ENCODE data around the gene L1CAM.

Gene L1CAM

DNA sequence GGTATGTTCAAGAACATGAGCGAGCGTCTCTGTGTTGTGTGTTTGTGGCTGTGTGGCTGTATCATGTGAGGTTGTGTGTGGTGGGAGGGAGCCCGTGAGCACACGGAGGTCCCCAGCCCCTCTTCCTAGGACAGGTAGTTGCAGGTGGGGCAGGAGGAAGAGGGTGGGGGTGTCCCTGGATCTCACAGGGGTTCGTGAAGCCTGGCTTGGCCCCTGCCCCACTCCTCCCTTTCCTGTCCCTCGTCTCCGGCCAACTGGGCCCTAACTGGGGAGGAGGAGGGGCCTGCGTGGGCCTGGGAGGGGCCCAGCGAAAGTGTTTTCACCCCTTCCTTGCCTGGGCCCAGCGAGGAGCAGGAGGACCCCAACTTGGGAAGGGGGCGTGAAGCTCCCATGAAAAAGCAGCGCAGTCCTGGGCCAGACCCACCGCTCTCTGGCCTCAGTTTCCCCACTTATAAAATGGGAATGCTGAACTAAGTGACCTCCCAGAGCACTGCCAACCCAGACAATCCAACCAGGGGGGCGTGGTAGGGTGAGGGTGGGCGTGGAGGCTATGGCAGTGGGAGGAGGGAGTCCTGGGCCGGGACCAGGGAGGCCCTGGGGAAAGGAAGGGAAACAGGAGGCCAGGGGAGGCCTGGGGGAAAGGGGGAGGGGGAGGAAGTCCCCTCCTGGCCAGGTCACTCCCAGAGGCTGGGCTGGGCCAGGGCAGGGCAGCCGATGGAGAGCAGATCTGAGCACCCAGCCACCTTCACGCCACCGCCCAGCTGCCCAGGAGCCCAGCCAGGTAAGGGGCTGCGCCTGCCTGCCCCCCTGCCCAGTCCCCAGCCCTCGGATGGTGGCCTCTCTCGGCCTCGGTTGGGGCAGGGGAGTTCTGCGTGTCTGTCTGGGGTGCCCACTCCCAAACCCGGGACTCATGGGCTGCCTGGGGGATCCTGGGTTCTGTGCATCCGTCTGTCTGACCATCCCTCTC, 18.3 kb upstream of the L1CAM start, which contains the start of gene AVPR2:
AVPR2 (plus strand) TSS at position 683 of the 967 bp plus-strand sequence. CDS start 473 bp downstream, outside the sequence.
- no peak for DNase-seq (ENCODE audit: low spot score)

GRCh38 chrX:153903238-153903980, 17.4 kb upstream of the L1CAM start:
- DNase-seq (ENCODE audit: low spot score) = no peak

DNA sequence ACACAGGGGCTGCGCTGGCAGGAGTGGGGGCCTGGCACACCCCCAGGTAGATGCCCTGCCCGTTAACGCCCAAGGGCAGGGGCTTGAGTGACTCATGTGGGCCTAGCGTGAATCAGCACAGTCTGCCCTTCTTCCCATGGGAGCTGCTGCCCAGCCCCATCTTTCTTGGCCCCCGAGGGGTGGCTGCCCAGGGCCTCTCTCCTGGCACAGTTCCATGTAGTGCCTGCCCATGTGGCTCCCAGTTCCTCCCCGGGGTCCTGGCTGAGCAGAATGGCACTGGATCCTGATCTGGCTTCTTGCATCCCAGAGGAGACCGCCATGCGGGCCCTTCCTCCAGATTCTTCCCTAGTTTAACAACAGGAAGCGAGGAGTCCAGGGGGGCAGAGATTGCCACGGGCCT, 16.4 kb upstream of the L1CAM start:
- no peak for DNase-seq (ENCODE audit: low spot score)

DNA sequence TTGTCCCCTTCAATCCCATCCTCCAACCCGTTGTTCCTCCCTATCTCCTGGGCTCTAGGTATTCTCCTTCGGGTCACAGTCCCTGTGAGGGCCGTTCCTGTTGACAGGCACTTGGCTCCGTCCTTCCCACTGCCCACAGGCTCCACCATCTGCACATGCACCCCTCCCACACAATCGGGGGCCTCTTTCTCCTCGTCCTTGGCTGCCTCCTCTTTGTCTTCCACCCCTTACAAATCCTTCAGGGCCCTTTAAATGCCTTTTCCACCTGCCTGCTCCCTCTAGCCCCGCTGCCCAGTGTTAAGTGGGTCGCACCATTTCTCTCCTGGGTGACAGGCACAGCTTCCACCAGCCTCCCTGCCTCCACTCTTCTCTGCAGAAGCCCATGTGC, 15.8 kb upstream of the L1CAM start:
- no peak for DNase-seq (ENCODE audit: low spot score)

DNA sequence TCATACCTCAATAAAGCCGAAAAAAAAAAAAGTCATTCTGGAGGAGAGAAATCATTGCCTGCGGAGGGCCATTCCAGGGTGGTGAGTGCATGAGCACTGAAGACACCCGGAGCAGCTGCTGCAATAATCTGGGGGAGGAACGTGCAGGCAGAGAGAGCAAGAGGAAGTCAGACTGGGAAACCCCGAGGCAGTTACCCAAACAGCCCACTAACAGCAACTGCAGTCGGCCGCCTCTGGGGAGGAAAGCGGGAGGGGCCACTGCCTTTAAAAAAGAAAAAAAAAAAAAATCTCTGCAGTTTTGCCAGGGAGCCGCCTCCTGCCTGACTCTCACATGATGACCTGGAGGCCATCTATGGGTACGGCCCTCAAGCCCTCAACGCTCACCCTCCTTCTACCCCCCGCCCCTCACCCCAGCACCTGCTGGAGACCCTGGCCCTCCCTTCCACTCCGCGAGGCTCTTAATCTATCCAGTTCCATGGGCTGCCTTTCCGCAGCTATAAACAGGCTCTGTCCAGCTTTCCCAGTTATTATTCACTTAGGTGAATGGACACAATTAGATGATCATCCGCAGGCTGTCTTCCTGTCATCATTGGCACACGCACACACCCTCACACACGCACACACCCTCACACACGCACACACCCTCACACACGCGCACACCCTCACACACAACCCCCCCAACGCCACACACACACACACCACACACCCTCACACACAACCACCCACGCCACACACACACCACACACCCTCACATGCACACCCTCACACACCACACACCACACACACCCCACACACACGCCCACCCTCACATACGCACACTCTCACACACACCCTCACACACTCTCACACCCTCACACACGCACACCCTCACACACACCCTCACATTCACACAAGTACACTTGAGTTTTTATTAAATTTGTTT, 15.1 kb upstream of the L1CAM start:
- DNase-seq (ENCODE audit: low spot score) = no peak

- no peak for DNase-seq (ENCODE audit: low spot score)
Measured at GRCh38 chrX:153897899-153898298, 11.9 kb upstream of the L1CAM start.

GRCh38 chrX:153889123-153889522, 3.1 kb upstream of the L1CAM start:
- no peak for DNase-seq (ENCODE audit: low spot score)

DNA sequence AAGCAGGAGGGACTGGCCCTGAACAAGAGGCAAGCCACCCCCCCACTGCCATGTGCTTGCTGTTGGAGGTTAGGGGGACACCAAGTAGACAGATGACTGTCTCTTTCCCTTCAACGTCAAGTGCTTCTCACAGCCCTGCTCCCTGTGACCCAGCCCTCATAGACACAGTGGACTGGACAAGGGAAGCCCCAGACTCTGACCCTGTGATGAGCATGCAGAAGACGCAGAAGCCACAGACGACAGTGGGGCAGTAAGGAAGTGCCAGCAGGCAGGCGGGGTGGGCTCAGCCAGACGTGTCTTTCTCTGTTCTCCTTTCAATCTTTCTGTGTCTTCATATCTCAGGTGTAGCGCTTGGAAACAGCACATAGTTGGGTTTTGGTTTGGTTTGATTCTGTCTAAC, 2.4 kb upstream of the L1CAM start:
- no peak for DNase-seq (ENCODE audit: low spot score)

DNA sequence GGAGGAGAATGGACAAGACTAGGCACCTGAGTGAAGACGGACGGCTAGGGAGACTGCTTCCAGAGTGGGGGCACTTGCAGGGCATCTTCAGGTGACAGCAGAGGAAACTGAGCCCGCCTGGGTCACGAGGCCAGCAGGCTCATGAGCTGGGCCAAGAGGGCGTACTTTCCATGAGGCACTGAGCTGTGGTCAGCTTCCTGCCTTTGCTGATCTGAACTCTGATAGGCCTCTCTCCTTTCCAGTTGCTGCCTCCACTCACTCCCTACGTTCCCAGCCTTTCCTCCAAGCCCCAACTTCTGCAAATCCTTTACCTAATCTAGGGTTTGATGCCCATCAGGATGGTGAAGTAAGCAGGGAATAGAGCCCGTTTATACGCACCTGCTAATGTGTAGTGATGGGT, 1.4 kb upstream of the L1CAM start:
- no peak for DNase-seq (ENCODE audit: low spot score)

DNA sequence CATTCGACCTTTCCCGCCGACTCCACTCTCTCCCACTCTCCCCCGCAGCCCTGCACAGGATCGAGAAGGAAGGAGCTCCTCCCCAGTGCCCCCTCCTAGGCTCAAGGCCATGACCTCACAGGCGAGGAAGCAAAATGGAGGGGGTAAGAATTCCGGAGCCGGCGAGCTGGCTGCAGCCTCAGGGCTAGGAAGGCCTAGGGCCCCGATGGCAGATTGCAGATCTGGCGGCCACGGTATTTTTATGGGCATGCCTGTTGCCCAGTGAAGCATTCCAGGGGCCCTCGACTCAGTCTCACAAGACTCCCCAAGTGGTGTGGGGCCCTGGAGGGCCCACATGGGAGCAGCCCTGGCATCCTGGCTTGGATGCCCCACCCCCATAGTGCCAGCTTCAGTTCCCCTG, 942 bp upstream of the L1CAM start:
- no peak for DNase-seq (ENCODE audit: low spot score)

DNA sequence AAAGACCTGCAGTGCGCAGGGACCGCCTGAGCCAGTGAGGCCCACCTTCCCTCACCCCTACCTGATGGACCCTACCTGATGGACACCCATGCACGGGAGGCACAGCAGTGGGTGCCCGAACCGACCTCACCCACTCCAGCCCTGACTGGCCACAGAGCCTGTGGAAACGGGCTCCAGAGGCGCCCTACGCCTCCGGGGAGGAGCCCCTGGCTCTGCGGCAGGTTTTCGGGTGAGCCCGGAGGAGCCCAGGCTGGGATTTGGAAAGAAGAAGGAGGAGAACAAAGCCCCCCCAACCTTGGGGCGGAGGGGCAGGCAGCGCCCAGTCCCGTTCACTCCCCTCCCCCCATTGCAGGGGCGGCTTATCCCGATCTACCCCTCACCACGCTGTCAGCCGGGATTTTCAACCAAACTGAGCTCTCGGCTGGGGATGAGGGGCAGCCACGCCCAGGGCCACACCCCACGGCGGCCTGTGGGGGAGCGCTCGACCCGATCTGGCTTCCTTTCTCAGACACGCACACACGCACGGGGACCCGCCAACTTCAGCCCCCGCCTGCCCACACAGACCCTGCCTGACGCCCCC, 675 bp downstream of the L1CAM start:
- no peak for DNase-seq (ENCODE audit: low spot score)

GRCh38 chrX:153884590-153884989, 1.4 kb downstream of the L1CAM start:
- no peak for DNase-seq (ENCODE audit: low spot score)

- DNase-seq (ENCODE audit: low spot score) = no peak
Measured at GRCh38 chrX:153884136-153884535, 1.8 kb downstream of the L1CAM start.

DNA sequence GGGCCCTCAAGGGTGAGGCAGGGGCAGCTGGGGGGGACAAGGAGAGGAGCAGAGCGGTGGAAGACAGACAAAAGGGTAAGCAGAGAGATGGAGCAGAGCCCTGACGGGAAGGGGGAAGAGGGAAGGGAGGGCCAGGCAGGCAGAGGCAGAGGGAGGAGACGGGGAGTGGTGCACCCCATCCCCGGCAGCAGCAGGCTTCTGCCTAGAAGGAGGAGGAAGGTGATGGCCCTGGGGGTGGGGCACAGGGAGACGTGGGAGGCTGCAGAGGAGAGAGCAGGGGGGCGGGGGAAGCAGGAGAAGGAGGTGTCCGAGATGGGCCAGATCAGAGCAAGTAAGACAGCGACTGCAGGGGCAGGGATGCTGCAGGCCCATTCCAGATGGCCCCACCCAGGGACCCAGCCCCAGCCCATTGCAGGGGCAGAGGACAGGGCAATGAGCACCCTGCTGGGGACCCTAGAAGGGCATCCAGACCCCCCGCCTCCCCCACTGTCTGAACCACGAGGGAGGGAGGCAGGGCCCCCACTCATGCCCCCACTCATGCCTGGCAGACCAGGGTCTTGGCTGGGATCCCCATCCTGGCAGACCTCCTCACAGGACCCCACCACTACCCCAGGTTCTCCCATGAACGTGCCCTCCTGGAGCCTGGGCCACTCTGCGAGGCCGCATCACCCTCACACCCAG, 2.7 kb downstream of the L1CAM start:
- no peak for DNase-seq (ENCODE audit: low spot score)

- no peak for DNase-seq (ENCODE audit: low spot score)
Measured at GRCh38 chrX:153882557-153882956, 3.4 kb downstream of the L1CAM start.

DNA sequence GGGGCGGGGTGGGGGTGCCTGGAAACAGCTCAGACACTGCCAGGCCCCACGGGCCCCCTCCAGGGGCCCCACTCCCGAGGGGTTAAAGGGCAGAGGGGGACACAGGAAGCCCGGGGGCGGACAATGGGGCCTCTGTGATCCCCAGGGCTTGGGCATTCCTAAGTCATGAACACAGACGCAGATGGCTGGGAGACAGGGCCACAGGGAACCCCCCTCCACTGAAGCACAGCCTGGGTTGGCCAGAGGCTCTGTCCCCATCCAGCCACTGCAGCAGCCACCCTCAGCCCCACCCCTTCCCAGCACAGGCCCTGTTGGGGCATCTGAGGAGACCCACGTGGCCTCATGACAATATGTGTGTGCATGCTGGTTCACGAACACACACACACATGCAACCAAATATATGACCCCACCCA, 3.9 kb downstream of the L1CAM start:
- no peak for DNase-seq (ENCODE audit: low spot score)

DNA sequence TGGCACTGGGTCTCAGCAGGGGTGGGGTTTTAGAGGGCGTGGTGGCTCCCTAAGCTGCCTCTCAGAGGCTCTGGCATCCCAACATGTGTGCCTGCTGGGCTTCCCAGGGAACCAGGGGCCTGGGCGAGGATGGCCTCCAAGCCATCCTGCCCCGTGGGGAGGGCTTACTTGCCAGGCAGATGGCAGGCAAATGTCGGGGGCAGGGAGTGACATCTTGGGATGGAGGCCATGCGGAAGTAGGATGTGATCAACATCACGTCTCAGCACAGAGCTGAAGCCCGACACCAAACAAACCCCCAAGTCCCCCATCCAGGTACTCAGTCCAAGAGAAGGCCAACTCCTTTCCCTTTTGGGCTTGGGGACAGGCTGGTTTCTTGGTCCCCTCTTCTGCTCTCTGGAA, 4.7 kb downstream of the L1CAM start:
- DNase-seq (ENCODE audit: low spot score) = no peak

DNA sequence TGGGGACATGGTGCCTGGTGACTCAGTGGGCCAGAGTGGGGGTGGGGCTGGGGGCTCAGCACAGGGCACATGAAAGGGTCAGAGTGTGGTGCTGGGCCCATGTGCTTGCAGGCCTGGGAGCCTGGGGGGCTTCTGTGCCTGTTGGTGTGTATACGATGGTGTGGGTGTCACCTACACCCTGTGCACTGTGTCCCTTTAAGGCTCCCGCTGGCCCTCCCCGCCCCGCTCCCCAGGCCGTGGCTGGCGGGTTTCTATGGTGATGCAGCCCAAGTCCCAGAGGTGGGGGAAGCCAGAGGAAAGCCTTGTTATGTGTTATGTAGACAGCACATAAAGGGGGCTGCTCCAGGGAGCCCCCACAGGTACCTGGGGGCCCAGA, 5.5 kb downstream of the L1CAM start:
- no peak for DNase-seq (ENCODE audit: low spot score)

- no peak for DNase-seq (ENCODE audit: low spot score)
Measured at GRCh38 chrX:153879741-153880439, 6.1 kb downstream of the L1CAM start.

DNA sequence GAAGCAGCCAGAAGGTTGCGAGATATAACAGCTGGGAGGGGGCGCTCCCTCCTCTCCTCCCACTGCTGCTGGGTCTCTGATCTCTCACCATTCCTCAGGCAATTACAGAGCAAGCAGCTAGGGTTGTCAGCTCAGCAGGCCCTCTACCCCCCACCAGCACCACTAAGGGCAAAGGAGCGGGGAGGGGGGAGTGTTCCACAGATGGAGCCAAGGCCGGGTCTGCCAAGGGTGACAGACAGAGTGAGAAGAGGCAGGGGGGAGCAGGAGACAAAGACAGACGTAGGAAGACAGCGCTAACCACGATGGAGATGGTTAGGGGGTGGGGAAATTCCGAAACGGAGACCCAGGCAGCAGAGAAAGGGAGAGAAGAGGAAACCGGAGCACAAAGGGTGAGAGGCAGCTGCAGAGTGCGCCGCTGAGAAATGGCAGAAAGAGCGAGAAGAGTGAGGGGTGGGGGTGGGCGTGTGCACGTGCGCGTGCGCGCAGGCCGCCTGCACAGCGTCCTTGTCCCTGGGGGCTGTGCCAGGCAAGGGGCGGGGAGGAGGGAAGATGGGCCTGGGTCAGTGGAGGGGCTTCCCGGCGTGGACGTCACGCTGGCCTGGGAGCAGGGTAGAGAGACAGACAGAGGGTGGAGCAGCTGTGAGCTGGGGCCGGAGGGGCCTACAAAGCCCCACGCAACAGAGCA, 6.9 kb downstream of the L1CAM start:
- no peak for DNase-seq (ENCODE audit: low spot score)
